ENCODE data around the gene JADE2. TPM values are rescaled to one million over a fixed set of nuclear protein-coding genes. Genes with fewer than 3 reads are reported as not detected.

JADE2 gene
- total and polyA plus RNA-seq, 2 of the 8 experiments (the other 6 are each of a cell fraction or from before 2014, with no cell fraction given): 19.2 to 55.8 TPM

DNA sequence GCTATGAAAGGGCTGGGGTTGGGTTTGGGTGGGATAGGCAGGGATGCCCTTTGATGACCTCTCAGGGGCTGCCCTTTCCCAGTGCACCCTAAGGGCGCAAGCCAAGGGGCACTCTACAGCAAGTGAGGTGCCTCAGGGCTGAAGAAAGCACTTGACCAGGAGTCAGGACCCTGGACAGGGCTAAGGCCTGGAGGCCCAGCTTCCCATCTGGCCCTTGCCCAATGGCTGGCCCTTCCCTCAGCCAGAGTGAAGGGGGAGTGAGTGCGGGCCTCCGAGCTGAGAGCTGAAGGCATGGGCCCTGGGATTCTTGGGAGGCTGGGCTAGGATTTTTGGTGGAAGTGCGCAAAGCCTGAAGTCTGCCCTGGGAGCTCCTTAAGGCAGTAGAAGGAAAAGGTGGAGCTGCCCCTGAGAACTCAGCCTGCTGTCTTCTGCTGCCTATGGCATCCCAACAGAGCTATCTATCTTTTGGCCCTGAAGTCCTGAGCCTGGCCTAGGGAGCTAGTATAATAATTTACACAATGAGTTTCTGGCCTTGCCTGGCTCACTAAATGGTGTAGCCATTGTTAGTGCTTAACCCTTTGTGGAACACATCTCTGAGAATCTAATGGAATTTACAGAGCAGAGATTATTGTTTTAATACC is 16.4 kb downstream of the JADE2 start:
- Histone ChIP-seq H3K4me1 (replicated peaks in 1 of 4; ENCODE audit: control insufficient read depth in 3 of 4, insufficient read depth in 4 of 4, low read length in 3 of 4) (peaks cover 6 to 17% (median 9%) of the 10 kb centered on the region in 4 experiments), H4K91ac (replicated peaks; ENCODE audit: insufficient read length, low read length) (no peak overlapping the region), H3K23ac (ENCODE audit: insufficient read length) (no peak overlapping the region), H3K4me3 (ENCODE audit: extremely low read depth in 1 of 4, insufficient read depth in 2 of 4, low read depth in 3 of 4, low read length in 4 of 4) (no peak overlapping the region), H3K79me2 (ENCODE audit: control insufficient read depth in 1 of 2, insufficient read depth in 2 of 2, low read length in 2 of 2) (peaks cover 0 to 15% of the 10 kb centered on the region in 2 experiments; a peak in 1 of 4 replicates), H3K9ac (replicated peaks in 1 of 4; ENCODE audit: extremely low read depth in 1 of 4, low read depth in 3 of 4, low read length in 3 of 4) (no peak overlapping the region), H2BK120ac (replicated peaks; ENCODE audit: low read depth, low read length) (no peak overlapping the region), H3K4ac (replicated peaks; ENCODE audit: insufficient read length, low read depth, low read length) (no peak overlapping the region), H2BK15ac (ENCODE audit: low read length) (0 out of 2 replicates have a peak overlapping the region, but pooled peaks have one; percentile 9), H4K8ac (ENCODE audit: extremely low read depth, insufficient read depth, low read length) (no peak overlapping the region), H4K5ac (ENCODE audit: insufficient read length, low read depth, low read length) (no peak overlapping the region), H2AFZ (ENCODE audit: low read length) (no peak overlapping the region), H3K27me3 (replicated peaks in 1 of 4; ENCODE audit: control insufficient read depth in 3 of 4, extremely low read depth in 1 of 4, insufficient read depth in 3 of 4, low read length in 3 of 4) (no peaks in the 10 kb centered on the region), H2BK20ac (ENCODE audit: low read length) (no peak overlapping the region), H3K4me2 (ENCODE audit: insufficient read depth in 1 of 2, low read depth in 2 of 2, low read length in 2 of 2) (no peak overlapping the region), H3K56ac (replicated peaks; ENCODE audit: insufficient read length, low read depth, low read length) (no peak overlapping the region), H4K20me1 (replicated peaks in 1 of 2; ENCODE audit: control insufficient read depth in 1 of 2, insufficient read depth in 2 of 2, low read length in 2 of 2) (peaks cover 0 to 1% of the 10 kb centered on the region in 2 experiments), H3K14ac (ENCODE audit: insufficient read length) (no peak overlapping the region), H3K36me3 (ENCODE audit: control insufficient read depth in 2 of 4, insufficient read depth in 4 of 4, low read length in 3 of 4) (peaks cover 4 to 47% (median 9%) of the 10 kb centered on the region in 4 experiments; a peak in 7 of 8 replicates), H3K23me2 (ENCODE audit: low read depth, low read length) (no peaks in the 10 kb centered on the region), H3K27ac (ENCODE audit: low read depth, low read length) (no peak overlapping the region), H3K79me1 (ENCODE audit: low read depth, low read length) (peaks cover 6% of the 10 kb centered on the region), H2BK12ac (ENCODE audit: low read depth, low read length) (peak overlapping the region; percentile 99; the same call in 1 of the 2 replicates), H2BK5ac (ENCODE audit: low read depth, low read length) (no peak overlapping the region), H2AK5ac (ENCODE audit: low read depth, low read length) (no peak overlapping the region), H3K18ac (ENCODE audit: extremely low read depth, low read length) (no peak overlapping the region; the same call in 1 of the 2 replicates), H3K9me3 (ENCODE audit: insufficient read depth in 2 of 2, low read depth in 1 of 2, low read length in 1 of 2) (no peaks in the 10 kb centered on the region)
- FAIRE-seq (no peak), DNase-seq (ENCODE audit: low read depth in 1 of 2, low spot score in 2 of 2) (peak in 1 of 2 experiments; percentile 85)
- POLR2A ChIA-PET (ENCODE audit: partially characterized antibody): interaction anchor here (0.9 to 8.8 kb wide), 5 partner anchors 8 to 76 kb away, joined by 3 to 74 read pairs (median 8); partner anchors contain the start of gene JADE2
- CTCF ChIA-PET (ENCODE audit: partially characterized antibody): interaction anchor here (0.6 to 13.1 kb wide), 11 partner anchors 12 to 161 kb away, joined by 3 to 121 read pairs (median 4); partner anchors contain the start of genes CDKN2AIPNL and JADE2
- 83% methylated on average over 4 of the region's 4 CpGs; no CpG with 5 or more reads in 1 of the 2 experiments for WGBS, 2 experiments (ENCODE audit: extremely low coverage in 1 of 2, insufficient coverage in 1 of 2, insufficient read length in 1 of 2, insufficient replicate concordance in 2 of 2, low coverage in 1 of 2, low lambda C conversion rate in 2 of 2, missing lambda C conversion rate in 1 of 2)
- TF ChIP-seq CHD1 (IDR thresholded peaks at IDR 0.05; ENCODE audit: low read depth, low read length): no peak
- TF ChIP-seq KDM1A (IDR thresholded peaks at IDR 0.05; ENCODE audit: borderline replicate concordance, low read length): no peak
- 0 out of 2 replicates have a peak, but pooled peaks have one; percentile 23 for TF ChIP-seq YY1 (IDR thresholded peaks at IDR 0.05; ENCODE audit: low read depth, low read length)
- TF ChIP-seq HDAC6 (IDR thresholded peaks at IDR 0.05; ENCODE audit: low read depth, low read length): no peak
- no peak for TF ChIP-seq POU5F1 (IDR thresholded peaks at IDR 0.05; ENCODE audit: low read depth, low read length)
- no peak for TF ChIP-seq SP1 (IDR thresholded peaks at IDR 0.05; ENCODE audit: low read depth, low read length)
- TF ChIP-seq CREB1 (IDR thresholded peaks at IDR 0.05): 0 out of 2 replicates have a peak, but pooled peaks have one; percentile 14
- TF ChIP-seq SRF (IDR thresholded peaks at IDR 0.05; ENCODE audit: low read depth, low read length): no peak
- no peak for TF ChIP-seq FOSL1 (IDR thresholded peaks at IDR 0.05; ENCODE audit: insufficient read depth, low read depth, low read length)
- TF ChIP-seq NRF1 (IDR thresholded peaks at IDR 0.05; ENCODE audit: low read depth, low read length): no peak
- no peak for TF ChIP-seq EP300 (IDR thresholded peaks at IDR 0.05; ENCODE audit: borderline replicate concordance in 1 of 2, low read depth in 2 of 2, low read length in 2 of 2)
- peak; percentile 90 to 96; a peak in 3 of 4 replicates for TF ChIP-seq SIN3A (conservative IDR thresholded peaks at IDR 0.05 in 1 of 2, IDR thresholded peaks at IDR 0.05 in 1 of 2; ENCODE audit: low read depth in 1 of 2, low read length in 2 of 2)

Measured in H1 (cell line).